ENCODE measurements around the gene PLPPR3. TPM values are rescaled to one million over a fixed set of nuclear protein-coding genes. Genes with fewer than 3 reads are reported as not detected.

The PLPPR3 gene
- total RNA-seq, 1 experiment from 2014 or later = not detected

- no peaks in the 10 kb centered on the region for H3K9me3 Mint-ChIP-seq (ENCODE audit: low read depth, unreplicated experiment)
- peak; percentile 38 for DNase-seq
- no peak overlapping the region for H3K27ac Mint-ChIP-seq (ENCODE audit: unreplicated experiment)
- intact Hi-C loops (cut with micrococcal nuclease; ENCODE audit: unreplicated experiment) = no loop called here
- peaks cover 10% of the 10 kb centered on the region for H3K4me1 Mint-ChIP-seq (ENCODE audit: low read depth, unreplicated experiment)
- H3K36me3 Mint-ChIP-seq (ENCODE audit: insufficient read depth, unreplicated experiment) = peaks cover 75% of the 10 kb centered on the region
- no peak for TF ChIP-seq CTCF (IDR thresholded peaks at IDR 0.05; ENCODE audit: unreplicated experiment)
- peak overlapping the region; percentile 77 for H3K4me3 Mint-ChIP-seq (ENCODE audit: low read depth, unreplicated experiment)
- H3K27me3 Mint-ChIP-seq (ENCODE audit: unreplicated experiment) = no peaks in the 10 kb centered on the region
- CTCF ChIA-PET = interaction anchor here (0.5 kb wide), 1 partner anchor 43 kb away, joined by 6 read pairs; no protein-coding TSS in a partner anchor
- BruUV-seq (replicated peaks) = no TSS peak
Observed at GRCh38 chr19:801030-801860, 20.5 kb downstream of the PLPPR3 start.

GRCh38 chr19:800360-801029 lies 21.3 kb downstream of the PLPPR3 start:
- no peak for TF ChIP-seq CTCF (IDR thresholded peaks at IDR 0.05; ENCODE audit: unreplicated experiment)
- peak; percentile 36 for DNase-seq

DNA sequence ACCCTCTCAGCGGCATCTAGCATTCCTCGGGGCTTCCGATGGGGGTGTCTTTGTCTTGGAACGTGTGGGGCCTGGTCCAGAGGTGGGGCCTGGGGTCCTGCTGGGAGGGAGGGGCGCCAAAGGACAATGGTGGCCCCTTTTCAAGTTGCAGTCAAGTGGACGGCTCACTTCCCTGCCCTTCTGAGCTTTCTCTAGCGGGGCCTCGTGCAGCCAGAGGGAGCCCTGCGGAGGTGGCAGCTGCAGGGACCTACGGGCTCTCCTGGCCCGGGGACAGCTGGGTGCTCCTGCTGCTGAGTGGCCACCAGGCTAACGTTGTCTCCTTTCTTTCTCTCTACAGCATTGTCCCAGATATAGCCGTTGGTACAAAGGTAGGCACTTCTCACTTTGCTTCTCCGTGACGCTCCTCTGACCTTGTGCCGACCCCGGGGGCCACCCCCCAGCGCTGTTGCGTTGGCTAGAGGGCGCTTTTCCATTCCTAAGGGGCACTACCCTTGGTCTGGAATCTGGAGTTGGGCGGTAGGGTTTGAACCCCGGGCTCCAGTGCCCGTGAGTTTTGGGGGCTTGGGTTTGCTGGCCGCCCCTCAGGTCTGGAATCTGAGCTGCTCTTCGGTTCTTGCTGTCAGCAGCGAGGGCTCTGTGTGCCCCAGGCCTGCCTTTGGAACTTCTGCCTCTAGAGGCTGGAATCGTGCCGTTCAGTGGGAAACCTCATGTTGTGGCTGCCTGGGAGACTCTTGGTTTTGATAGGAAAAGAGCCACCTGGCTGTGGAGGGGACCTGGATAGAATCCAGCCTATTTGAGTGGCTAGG lies 22.5 kb downstream of the PLPPR3 start:
- Mint-ChIP-seq H3K27me3 (ENCODE audit: unreplicated experiment) (no peaks in the 10 kb centered on the region), H3K4me1 (ENCODE audit: low read depth, unreplicated experiment) (peaks cover 10% of the 10 kb centered on the region), H3K4me3 (ENCODE audit: low read depth, unreplicated experiment) (peak overlapping the region; percentile 77), H3K9me3 (ENCODE audit: low read depth, unreplicated experiment) (no peaks in the 10 kb centered on the region), H3K36me3 (ENCODE audit: insufficient read depth, unreplicated experiment) (peaks cover 69% of the 10 kb centered on the region), H3K27ac (ENCODE audit: unreplicated experiment) (peak overlapping the region; percentile 73)
- intact Hi-C loops (cut with micrococcal nuclease; ENCODE audit: unreplicated experiment) = no loop called here
- CTCF ChIA-PET = interaction anchor here (0.6 to 1.0 kb wide), 2 partner anchors 16 to 94 kb away, joined by 3 read pairs; no protein-coding TSS in a partner anchor
- no peak for TF ChIP-seq CTCF (IDR thresholded peaks at IDR 0.05; ENCODE audit: unreplicated experiment)
- no peak for DNase-seq
- no TSS peak for BruUV-seq (replicated peaks)

More at GRCh38 chr19:800360-801029, 21.3 kb downstream of the PLPPR3 start:
- peak overlapping the region; percentile 77 for H3K4me3 Mint-ChIP-seq (ENCODE audit: low read depth, unreplicated experiment)
- no peaks in the 10 kb centered on the region for H3K9me3 Mint-ChIP-seq (ENCODE audit: low read depth, unreplicated experiment)
- CTCF ChIA-PET = interaction anchor here (0.5 kb wide), 1 partner anchor 44 kb away, joined by 6 read pairs; no protein-coding TSS in a partner anchor
- H3K4me1 Mint-ChIP-seq (ENCODE audit: low read depth, unreplicated experiment) = peaks cover 10% of the 10 kb centered on the region
- H3K36me3 Mint-ChIP-seq (ENCODE audit: insufficient read depth, unreplicated experiment) = peaks cover 77% of the 10 kb centered on the region
- H3K27me3 Mint-ChIP-seq (ENCODE audit: unreplicated experiment) = no peaks in the 10 kb centered on the region
- intact Hi-C loops (cut with micrococcal nuclease; ENCODE audit: unreplicated experiment) = no loop called here
- H3K27ac Mint-ChIP-seq (ENCODE audit: unreplicated experiment) = peak overlapping the region; percentile 73
- no TSS peak for BruUV-seq (replicated peaks)

GRCh38 chr19:798415-799075 lies 23.2 kb downstream of the PLPPR3 start:
- peak overlapping the region; percentile 73 for H3K27ac Mint-ChIP-seq (ENCODE audit: unreplicated experiment)
- TF ChIP-seq CTCF (IDR thresholded peaks at IDR 0.05; ENCODE audit: unreplicated experiment) = no peak

More at GRCh38 chr19:798415-799075, 23.2 kb downstream of the PLPPR3 start:
- CTCF ChIA-PET = interaction anchor here (1.0 kb wide), 1 partner anchor 15 kb away, joined by 3 read pairs; no protein-coding TSS in a partner anchor
- no peaks in the 10 kb centered on the region for H3K27me3 Mint-ChIP-seq (ENCODE audit: unreplicated experiment)
- H3K4me3 Mint-ChIP-seq (ENCODE audit: low read depth, unreplicated experiment) = peak overlapping the region; percentile 77
- peaks cover 10% of the 10 kb centered on the region for H3K4me1 Mint-ChIP-seq (ENCODE audit: low read depth, unreplicated experiment)
- intact Hi-C loops (cut with micrococcal nuclease; ENCODE audit: unreplicated experiment) = no loop called here
- no peak for DNase-seq
- BruUV-seq (replicated peaks) = no TSS peak
- peaks cover 62% of the 10 kb centered on the region for H3K36me3 Mint-ChIP-seq (ENCODE audit: insufficient read depth, unreplicated experiment)
- no peaks in the 10 kb centered on the region for H3K9me3 Mint-ChIP-seq (ENCODE audit: low read depth, unreplicated experiment)
